ENCODE measurements around the gene KCNJ16.

KCNJ16 gene

DNA sequence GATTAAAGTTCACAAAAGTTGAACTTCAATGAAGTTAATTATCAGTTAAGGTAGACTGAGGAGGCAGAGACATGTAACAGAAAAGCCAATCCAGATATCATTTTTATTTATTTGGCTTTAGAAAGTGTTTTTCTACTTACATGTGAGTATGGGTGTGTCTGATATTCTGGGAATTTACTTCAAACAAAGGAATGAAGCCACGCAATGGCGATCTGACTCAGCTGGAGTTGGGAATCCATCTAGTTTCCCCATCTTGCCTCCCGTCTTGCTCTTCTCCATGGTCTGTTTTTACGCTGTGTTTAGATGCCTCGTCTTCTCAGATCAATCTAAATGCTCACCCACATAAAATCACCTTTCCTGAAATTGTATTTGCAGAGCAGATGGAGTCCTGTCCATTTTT is 1.7 kb upstream of the KCNJ16 start:
- ATAC-seq (replicated peaks; ENCODE audit: extremely low read depth, poor library complexity, severe bottlenecking) = no peak
- H3K27me3 Mint-ChIP-seq = no peaks in the 10 kb centered on the region

DNA sequence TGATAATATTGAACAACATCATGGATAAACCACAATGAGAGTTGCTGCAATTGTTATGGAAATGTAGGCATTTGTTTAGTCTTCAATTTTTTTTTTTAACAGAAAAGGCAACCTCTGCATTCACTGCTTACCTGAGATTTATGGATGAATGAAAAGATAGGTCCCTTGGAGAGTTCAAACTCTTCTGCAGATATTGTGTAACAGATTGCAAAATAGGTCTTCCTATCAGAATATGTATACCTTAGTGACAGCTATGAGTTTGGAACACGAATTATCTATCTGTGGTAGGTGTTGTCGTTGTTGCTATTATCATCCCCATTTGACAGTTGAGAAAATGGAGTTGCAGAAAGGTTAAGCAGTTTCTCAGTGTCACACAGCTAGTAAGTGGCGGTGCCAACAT is 1.2 kb upstream of the KCNJ16 start:
- ATAC-seq (replicated peaks; ENCODE audit: extremely low read depth, poor library complexity, severe bottlenecking) = no peak
- no peaks in the 10 kb centered on the region for H3K36me3 Mint-ChIP-seq (ENCODE audit: insufficient read depth)

More for the DNA sequence above, 1.7 kb upstream of the KCNJ16 start:
- no peaks in the 10 kb centered on the region for H3K36me3 Mint-ChIP-seq (ENCODE audit: insufficient read depth)
- peaks cover 5% of the 10 kb centered on the region for H3K9me3 Mint-ChIP-seq
- H3K27ac Mint-ChIP-seq (ENCODE audit: low read depth) = no peak overlapping the region
- no peak overlapping the region for H3K4me3 Mint-ChIP-seq
- no peak for DNase-seq (ENCODE audit: low spot score in 2 of 2)
- H3K4me1 Mint-ChIP-seq = no peaks in the 10 kb centered on the region

DNA sequence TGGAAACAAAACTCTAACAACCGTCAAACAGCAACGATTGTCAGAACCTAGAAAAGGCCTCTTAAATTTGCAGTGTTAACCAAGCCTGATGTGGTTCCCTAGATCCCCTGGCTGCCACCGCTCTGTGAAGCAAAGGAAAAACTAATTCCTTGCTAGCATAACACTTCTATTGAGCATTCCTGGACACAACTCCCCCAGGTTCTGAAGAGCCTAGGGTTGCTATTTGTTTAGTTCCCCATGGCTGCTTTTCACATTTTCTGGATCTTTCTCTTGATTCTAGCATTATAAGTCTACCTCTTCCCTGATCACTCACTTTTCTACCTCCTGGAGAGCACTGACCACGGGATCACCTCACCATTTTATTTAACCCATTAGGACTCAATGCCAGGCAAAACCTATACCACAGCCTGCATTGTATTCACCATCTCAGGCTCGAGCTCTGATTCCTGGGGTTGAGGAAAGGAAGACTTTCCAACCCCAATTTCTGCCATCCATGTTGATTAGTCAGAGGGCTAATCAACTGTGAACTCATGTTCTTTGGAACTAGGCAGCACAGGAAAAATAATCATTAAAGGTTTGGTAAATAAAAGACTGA is 692 bp upstream of the KCNJ16 start:
- H3K27ac Mint-ChIP-seq (ENCODE audit: low read depth) = no peak overlapping the region
- no peaks in the 10 kb centered on the region for H3K36me3 Mint-ChIP-seq (ENCODE audit: insufficient read depth)
- ATAC-seq (replicated peaks; ENCODE audit: extremely low read depth, poor library complexity, severe bottlenecking) (no peak), DNase-seq (ENCODE audit: low spot score in 2 of 2) (no peak)
- H3K4me1 Mint-ChIP-seq = no peaks in the 10 kb centered on the region
- no peak overlapping the region for H3K4me3 Mint-ChIP-seq
- no peaks in the 10 kb centered on the region for H3K27me3 Mint-ChIP-seq
- H3K9me3 Mint-ChIP-seq = peaks cover 5% of the 10 kb centered on the region

More for the DNA sequence above, 1.2 kb upstream of the KCNJ16 start:
- Mint-ChIP-seq H3K27me3 (no peaks in the 10 kb centered on the region), H3K9me3 (peaks cover 5% of the 10 kb centered on the region), H3K4me3 (no peak overlapping the region), H3K27ac (ENCODE audit: low read depth) (no peak overlapping the region), H3K4me1 (no peaks in the 10 kb centered on the region)
- DNase-seq (ENCODE audit: low spot score in 2 of 2) = no peak

DNA sequence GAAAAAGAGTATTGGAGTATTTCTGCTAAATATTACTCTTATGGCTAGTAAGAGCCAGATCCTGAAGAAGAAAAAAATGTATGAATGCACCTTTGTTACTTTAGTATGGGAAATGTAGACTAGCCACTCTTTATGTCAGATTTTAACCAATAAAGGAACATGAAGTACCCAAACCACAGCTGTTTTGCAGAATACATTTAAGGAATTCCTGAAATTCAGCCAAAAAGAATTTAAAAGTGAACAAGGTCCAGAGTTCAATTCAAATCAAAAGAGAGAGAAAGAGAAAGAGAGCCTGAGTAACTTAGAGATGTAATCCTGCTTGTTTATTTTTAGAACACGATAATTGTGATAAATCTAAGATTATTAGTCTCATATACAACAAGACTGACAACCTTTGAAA is 1.2 kb downstream of the KCNJ16 start:
- Mint-ChIP-seq H3K4me1 (no peaks in the 10 kb centered on the region), H3K4me3 (no peak overlapping the region), H3K36me3 (ENCODE audit: insufficient read depth) (no peaks in the 10 kb centered on the region), H3K9me3 (peaks cover 5% of the 10 kb centered on the region), H3K27me3 (no peaks in the 10 kb centered on the region), H3K27ac (ENCODE audit: low read depth) (no peak overlapping the region)
- ATAC-seq (replicated peaks; ENCODE audit: extremely low read depth, poor library complexity, severe bottlenecking) = no peak
- no peak for DNase-seq (ENCODE audit: low spot score in 2 of 2)

DNA sequence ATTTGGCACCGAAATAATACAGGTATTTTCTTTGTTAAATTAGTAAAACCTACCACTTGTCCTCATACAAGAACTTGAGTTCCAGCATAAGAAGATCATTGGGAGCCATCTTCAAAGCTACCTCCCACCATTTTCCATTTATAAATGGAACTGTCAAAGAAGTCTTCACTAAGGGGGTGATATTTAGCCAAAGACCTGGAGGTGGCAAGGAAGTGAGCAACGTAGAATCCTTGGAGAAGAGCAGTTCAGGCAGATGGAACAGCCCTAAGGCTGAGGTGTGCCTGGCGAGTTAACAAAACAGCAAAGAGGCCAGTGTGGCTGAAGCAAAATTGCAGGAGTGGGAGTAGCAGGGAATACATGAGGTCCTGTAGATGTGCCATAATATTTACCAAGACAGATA is 1.8 kb downstream of the KCNJ16 start:
- no peak overlapping the region for H3K4me3 Mint-ChIP-seq
- no peak overlapping the region for H3K27ac Mint-ChIP-seq (ENCODE audit: low read depth)
- no peaks in the 10 kb centered on the region for H3K36me3 Mint-ChIP-seq (ENCODE audit: insufficient read depth)
- ATAC-seq (replicated peaks; ENCODE audit: extremely low read depth, poor library complexity, severe bottlenecking) = no peak
- no peaks in the 10 kb centered on the region for H3K4me1 Mint-ChIP-seq
- H3K27me3 Mint-ChIP-seq = no peaks in the 10 kb centered on the region
- H3K9me3 Mint-ChIP-seq = peaks cover 5% of the 10 kb centered on the region
- no peak for DNase-seq (ENCODE audit: low spot score in 2 of 2)

DNA sequence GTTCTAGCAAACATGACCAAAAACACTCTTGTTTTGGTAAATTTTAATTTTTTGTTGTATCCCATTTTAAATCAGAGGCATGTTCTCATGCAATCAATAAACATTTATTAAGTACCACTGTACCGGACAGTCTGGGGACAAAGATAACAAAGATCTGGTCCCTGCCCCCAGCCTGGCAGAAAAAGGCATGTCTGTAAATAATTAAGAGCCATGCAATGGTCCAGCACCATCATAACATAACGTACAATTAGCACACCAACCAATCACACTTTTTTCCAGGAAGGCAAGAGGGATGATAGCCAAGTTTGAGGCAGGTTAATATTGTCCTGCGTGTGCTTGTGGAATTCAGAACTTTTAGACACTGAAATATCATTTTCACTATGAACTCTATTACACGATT is 3.5 kb downstream of the KCNJ16 start:
- H3K27me3 Mint-ChIP-seq = no peaks in the 10 kb centered on the region
- ATAC-seq (replicated peaks; ENCODE audit: extremely low read depth, poor library complexity, severe bottlenecking) (no peak), DNase-seq (ENCODE audit: low spot score in 2 of 2) (no peak)
- H3K4me1 Mint-ChIP-seq = no peaks in the 10 kb centered on the region
- no peak overlapping the region for H3K27ac Mint-ChIP-seq (ENCODE audit: low read depth)
- no peak overlapping the region for H3K4me3 Mint-ChIP-seq
- H3K36me3 Mint-ChIP-seq (ENCODE audit: insufficient read depth) = no peaks in the 10 kb centered on the region
- H3K9me3 Mint-ChIP-seq = peaks cover 5% of the 10 kb centered on the region

DNA sequence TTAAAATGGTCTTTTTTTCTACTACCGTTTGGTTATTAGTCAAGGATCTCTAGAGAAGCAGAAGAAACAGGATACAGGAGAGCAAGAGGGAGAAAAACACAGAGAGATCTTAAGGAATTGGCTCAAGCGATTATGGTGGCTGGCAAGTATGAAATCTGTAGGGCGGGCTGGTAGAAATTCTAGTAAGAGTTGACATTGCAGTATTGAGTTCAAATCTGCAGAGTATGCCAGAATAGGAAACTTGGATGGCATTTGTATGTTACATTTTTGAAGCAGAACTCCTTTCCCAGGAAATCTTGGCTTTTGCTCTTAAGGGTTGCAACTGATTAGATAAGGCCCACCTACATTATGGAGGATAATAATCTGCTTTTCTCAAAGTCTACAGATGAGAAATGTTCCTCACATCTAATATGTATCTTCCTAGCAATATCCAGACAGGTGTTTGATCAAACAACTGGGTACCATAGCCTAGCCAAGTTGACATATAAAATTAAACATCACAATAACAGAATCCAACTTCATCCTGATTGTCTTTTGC is 4.0 kb downstream of the KCNJ16 start:
- H3K36me3 Mint-ChIP-seq (ENCODE audit: insufficient read depth) = no peaks in the 10 kb centered on the region
- H3K4me3 Mint-ChIP-seq = no peak overlapping the region
- no peak overlapping the region for H3K27ac Mint-ChIP-seq (ENCODE audit: low read depth)
- DNase-seq (ENCODE audit: low spot score in 2 of 2) = no peak
- ATAC-seq (replicated peaks; ENCODE audit: extremely low read depth, poor library complexity, severe bottlenecking) = no peak
- H3K27me3 Mint-ChIP-seq = no peaks in the 10 kb centered on the region
- peaks cover 5% of the 10 kb centered on the region for H3K9me3 Mint-ChIP-seq
- no peaks in the 10 kb centered on the region for H3K4me1 Mint-ChIP-seq

DNA sequence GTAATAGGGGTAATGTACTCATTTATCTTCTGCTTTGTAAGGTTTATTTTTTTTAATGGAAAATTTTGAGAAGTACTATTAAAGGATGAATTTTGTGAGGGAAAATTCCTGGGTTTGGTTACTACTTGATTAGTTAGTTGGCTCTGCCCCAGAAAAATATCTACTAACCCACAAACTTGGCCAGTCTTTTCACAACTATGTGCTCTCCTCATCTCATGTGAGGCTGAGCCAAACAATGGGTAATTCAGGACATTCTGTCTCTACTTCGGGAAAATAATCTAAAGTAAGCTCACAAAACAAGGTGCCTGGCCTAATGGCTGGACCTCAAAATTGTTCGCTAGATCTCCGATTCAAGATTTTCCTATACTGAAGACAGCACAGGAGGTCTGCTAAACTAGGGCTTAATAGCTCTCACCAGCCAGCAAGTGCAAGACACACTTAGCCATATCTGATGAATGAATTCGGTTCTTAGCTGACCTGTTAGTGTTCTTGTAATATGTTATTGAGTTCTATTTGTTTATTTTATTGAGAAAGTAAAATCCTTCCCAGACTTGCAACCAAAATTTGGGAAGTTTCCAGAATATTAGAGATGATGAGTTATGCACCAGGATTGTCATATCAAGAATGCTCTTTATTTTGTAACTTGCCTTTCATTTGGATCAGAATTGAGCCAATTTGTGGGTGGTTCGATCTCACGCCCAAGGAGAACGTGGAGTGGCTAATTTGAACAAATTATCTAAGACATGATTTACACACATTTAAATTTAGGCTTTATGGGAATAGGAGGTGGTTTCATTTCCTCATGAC is 5.7 kb downstream of the KCNJ16 start:
- Mint-ChIP-seq H3K27me3 (no peaks in the 10 kb centered on the region), H3K9me3 (peaks cover 5% of the 10 kb centered on the region), H3K4me1 (no peaks in the 10 kb centered on the region), H3K36me3 (ENCODE audit: insufficient read depth) (no peaks in the 10 kb centered on the region), H3K4me3 (no peak overlapping the region), H3K27ac (ENCODE audit: low read depth) (no peak overlapping the region)
- DNase-seq (ENCODE audit: low spot score in 2 of 2) = no peak
- ATAC-seq (replicated peaks; ENCODE audit: extremely low read depth, poor library complexity, severe bottlenecking) = no peak

DNA sequence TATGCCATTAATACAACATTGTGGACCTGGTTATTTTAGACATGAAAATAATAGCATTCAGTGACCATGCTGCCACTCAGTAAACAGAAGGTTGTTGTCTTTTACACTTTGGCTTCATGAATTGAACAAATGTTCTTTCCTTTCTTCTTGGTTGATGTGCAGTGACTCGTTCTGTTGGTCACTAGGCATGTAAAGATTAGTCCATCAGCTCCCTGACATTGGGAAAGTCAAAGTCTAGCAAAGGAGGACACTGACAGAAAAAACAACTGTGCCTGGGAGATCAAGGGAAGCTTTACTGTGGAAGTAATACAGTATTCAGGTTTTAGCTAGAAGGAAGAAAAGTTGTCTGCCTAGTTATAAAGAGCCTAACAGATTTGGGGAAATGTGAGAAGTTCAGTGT is 6.9 kb downstream of the KCNJ16 start:
- Mint-ChIP-seq H3K4me1 (no peaks in the 10 kb centered on the region), H3K27me3 (no peaks in the 10 kb centered on the region), H3K36me3 (ENCODE audit: insufficient read depth) (no peaks in the 10 kb centered on the region), H3K27ac (ENCODE audit: low read depth) (no peak overlapping the region), H3K4me3 (no peak overlapping the region), H3K9me3 (no peaks in the 10 kb centered on the region)
- no peak for DNase-seq (ENCODE audit: low spot score in 2 of 2)
- no peak for ATAC-seq (replicated peaks; ENCODE audit: extremely low read depth, poor library complexity, severe bottlenecking)

DNA sequence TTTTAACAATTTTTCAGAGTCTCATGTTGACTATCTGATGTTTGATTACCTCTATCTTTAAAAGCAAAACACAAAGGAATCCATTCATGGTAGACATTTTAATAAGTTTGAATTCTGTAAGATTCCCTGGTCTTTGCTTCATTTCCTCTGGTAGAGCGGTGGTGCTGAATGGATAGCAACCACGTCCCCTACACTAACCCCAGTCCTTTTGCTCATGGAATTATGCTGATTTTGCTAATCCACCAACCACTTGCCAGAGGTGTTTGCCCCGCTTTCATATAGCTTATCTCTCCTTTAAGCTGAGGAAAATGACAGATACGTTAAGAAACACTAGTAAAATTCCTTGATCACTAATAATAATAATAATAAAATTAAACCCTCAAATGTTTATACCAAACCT is 9.5 kb downstream of the KCNJ16 start:
- ATAC-seq (replicated peaks; ENCODE audit: extremely low read depth, poor library complexity, severe bottlenecking) (no peak), DNase-seq (ENCODE audit: low spot score in 2 of 2) (no peak)
- Mint-ChIP-seq H3K4me1 (no peaks in the 10 kb centered on the region), H3K27ac (ENCODE audit: low read depth) (no peak overlapping the region), H3K36me3 (ENCODE audit: insufficient read depth) (no peaks in the 10 kb centered on the region), H3K27me3 (no peaks in the 10 kb centered on the region), H3K9me3 (no peaks in the 10 kb centered on the region), H3K4me3 (no peak overlapping the region)

DNA sequence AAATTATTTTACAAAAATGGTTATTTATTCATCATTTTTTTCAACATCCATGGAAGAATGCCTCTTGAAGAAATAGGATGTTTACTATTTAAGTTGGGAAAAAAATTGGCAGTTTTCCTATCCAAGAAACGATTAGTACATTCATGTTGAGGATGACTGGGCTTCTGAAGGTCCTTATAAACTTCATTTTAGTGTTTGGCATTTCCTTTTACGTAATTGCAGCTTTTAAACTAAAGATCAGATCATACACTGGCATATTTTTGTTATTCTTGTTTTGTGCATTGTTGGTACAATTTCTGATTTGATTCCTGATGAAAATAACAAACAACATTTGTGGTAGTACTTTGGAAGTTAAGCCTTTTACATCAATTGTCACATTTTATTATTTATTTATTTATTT is 11.5 kb downstream of the KCNJ16 start:
- Mint-ChIP-seq H3K36me3 (ENCODE audit: insufficient read depth) (no peaks in the 10 kb centered on the region), H3K4me1 (no peaks in the 10 kb centered on the region), H3K9me3 (peaks cover 5% of the 10 kb centered on the region), H3K27me3 (no peaks in the 10 kb centered on the region), H3K27ac (ENCODE audit: low read depth) (no peak overlapping the region), H3K4me3 (no peak overlapping the region)
- no peak for DNase-seq (ENCODE audit: low spot score in 2 of 2)
- no peak for ATAC-seq (replicated peaks; ENCODE audit: extremely low read depth, poor library complexity, severe bottlenecking)

DNA sequence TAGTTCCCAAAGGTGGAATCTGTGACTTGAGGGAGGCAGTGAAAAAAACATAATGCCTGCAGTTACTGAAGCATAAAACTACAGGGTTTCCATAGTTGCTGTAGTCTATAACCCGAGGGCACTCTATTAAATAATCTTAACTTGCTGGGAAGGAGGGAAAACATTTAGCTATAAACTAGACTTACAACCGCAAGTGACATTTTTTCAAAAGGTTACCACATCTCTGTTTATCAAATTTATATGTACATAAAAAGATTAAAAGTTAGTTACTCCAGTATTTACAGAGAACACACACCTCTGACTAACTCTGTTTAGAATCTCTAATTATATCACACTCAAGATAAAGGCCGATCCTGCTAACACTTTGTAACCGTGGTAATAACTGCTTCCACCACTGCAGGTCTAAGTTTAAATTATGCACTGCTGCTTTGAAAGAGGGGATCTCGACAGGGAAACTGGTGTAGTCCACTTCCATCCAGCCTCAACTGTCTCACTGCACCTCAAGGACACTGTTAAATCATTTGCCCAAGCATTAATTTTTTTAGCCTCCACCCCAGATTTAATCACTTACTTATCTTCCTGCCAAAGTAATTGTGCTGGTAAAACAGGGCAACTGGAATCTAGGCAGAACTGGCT is 14.6 kb downstream of the KCNJ16 start:
- Mint-ChIP-seq H3K9me3 (peaks cover 5% of the 10 kb centered on the region), H3K4me3 (no peak overlapping the region), H3K4me1 (no peaks in the 10 kb centered on the region), H3K27me3 (no peaks in the 10 kb centered on the region), H3K36me3 (ENCODE audit: insufficient read depth) (no peaks in the 10 kb centered on the region), H3K27ac (ENCODE audit: low read depth) (no peak overlapping the region)
- ATAC-seq (replicated peaks; ENCODE audit: extremely low read depth, poor library complexity, severe bottlenecking) (no peak), DNase-seq (ENCODE audit: low spot score in 2 of 2) (no peak)
